ENCODE results near the gene CHFR. TPM values are rescaled to one million over a fixed set of nuclear protein-coding genes. Genes with fewer than 3 reads are reported as not detected.

CHFR gene
- total RNA-seq, 2 donors from 2014 or later = 37.8 to 41.4 TPM

DNA sequence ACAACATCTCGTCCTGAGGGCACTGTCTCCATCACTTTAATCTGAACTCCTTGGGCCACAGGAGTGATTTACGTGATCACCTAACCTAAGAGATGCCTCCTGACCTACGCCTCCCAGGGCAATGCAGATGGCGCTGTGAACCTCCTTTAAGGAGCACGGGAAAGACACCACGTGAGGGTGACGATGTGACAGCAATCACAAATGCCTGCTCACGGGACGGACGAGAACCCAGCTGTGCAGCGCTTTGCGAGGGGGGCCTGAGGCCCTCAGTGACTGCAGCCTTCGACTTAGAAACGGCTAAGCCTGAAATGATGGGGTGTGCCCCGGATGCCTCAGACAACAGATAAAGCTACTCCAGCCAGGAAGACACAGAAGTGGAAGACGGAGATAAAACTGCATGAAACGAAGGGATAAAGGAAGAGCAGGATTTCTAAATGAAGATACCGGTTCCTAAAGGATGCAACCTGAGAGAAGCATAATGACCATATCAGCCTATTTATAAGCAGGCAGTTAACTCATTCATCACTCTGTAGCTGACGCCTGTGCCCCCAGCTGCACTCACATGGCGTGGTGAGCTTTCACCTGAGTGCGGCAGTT lies 44.9 kb downstream of the CHFR start:
- Histone ChIP-seq H3K4me1 (peaks cover 4% of the 10 kb centered on the region), H3K27me3 (no peaks in the 10 kb centered on the region), H3K4me3 (no peak overlapping the region), H3K27ac (no peak overlapping the region), H3K9ac (ENCODE audit: low read depth in 2 of 2, low read length in 2 of 2) (no peak overlapping the region), H3K36me3 (peaks cover 15% of the 10 kb centered on the region), H3K9me3 (no peaks in the 10 kb centered on the region)
- intact Hi-C loops (cut with DNase I) = no loop called here
- DNase-seq = no peak
- TF ChIP-seq, protein P1, sequence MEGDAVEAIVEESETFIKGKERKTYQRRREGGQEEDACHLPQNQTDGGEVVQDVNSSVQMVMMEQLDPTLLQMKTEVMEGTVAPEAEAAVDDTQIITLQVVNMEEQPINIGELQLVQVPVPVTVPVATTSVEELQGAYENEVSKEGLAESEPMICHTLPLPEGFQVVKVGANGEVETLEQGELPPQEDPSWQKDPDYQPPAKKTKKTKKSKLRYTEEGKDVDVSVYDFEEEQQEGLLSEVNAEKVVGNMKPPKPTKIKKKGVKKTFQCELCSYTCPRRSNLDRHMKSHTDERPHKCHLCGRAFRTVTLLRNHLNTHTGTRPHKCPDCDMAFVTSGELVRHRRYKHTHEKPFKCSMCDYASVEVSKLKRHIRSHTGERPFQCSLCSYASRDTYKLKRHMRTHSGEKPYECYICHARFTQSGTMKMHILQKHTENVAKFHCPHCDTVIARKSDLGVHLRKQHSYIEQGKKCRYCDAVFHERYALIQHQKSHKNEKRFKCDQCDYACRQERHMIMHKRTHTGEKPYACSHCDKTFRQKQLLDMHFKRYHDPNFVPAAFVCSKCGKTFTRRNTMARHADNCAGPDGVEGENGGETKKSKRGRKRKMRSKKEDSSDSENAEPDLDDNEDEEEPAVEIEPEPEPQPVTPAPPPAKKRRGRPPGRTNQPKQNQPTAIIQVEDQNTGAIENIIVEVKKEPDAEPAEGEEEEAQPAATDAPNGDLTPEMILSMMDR (IDR thresholded peaks at IDR 0.05) = no peak

DNA sequence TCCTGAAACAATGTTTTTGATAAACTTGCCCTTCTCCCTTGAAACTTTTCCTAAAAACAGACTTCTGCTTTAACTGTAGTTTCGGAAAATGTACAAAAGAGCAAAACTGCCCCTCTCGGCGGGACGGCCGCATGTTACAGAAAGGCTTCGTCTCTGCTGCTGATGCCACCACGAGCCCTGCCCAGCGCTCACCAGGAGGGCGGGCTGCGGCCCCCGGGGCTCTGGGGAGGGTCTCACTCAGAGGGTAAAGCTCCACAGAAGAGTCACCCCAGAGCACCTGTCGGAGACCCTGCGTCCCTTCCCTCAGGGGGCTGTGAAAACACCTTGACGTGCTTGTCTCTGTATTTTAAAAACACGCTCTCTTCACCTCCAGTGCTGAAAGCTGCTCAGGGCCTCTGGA lies 46.3 kb downstream of the CHFR start:
- H3K4me1 ChIP-seq = peaks cover 4% of the 10 kb centered on the region
- TF ChIP-seq, protein P1 (IDR thresholded peaks at IDR 0.05) = no peak
- H3K9ac ChIP-seq (ENCODE audit: low read depth in 2 of 2, low read length in 2 of 2) = no peak overlapping the region
- no peak overlapping the region for H3K27ac ChIP-seq
- H3K4me3 ChIP-seq = no peak overlapping the region
- no peak for DNase-seq
- H3K9me3 ChIP-seq = no peaks in the 10 kb centered on the region
- H3K36me3 ChIP-seq = peaks cover 4% of the 10 kb centered on the region
- intact Hi-C loops (cut with DNase I) = no loop called here
- no peaks in the 10 kb centered on the region for H3K27me3 ChIP-seq

DNA sequence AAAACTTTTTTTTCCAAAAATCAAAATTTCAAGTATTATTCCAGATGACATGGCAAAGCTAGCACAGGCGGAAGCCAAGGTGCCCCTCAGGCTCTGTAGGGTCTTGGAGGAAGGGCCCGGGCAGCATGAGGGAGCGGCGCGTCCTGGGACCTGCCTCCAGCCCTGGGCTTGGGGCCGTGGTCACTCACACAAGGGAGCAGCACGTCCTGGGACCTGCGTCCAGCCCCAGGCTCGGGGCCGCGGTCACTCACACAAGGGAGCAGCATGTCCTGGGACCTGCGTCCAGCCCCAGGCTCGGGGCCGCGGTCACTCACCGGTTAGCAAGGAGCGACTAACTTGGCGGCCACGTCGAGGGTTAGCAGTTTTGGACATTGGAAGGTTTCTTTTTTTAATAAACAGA lies 46.9 kb downstream of the CHFR start:
- Histone ChIP-seq H3K27ac (no peak overlapping the region), H3K36me3 (peaks cover under 1% of the 10 kb centered on the region), H3K27me3 (no peaks in the 10 kb centered on the region), H3K9me3 (no peaks in the 10 kb centered on the region), H3K4me1 (peaks cover 4% of the 10 kb centered on the region), H3K9ac (ENCODE audit: low read depth in 2 of 2, low read length in 2 of 2) (no peak overlapping the region), H3K4me3 (no peak overlapping the region)
- DNase-seq = no peak
- intact Hi-C loops (cut with DNase I) = no loop called here
- TF ChIP-seq, protein P1 (IDR thresholded peaks at IDR 0.05) = no peak

DNA sequence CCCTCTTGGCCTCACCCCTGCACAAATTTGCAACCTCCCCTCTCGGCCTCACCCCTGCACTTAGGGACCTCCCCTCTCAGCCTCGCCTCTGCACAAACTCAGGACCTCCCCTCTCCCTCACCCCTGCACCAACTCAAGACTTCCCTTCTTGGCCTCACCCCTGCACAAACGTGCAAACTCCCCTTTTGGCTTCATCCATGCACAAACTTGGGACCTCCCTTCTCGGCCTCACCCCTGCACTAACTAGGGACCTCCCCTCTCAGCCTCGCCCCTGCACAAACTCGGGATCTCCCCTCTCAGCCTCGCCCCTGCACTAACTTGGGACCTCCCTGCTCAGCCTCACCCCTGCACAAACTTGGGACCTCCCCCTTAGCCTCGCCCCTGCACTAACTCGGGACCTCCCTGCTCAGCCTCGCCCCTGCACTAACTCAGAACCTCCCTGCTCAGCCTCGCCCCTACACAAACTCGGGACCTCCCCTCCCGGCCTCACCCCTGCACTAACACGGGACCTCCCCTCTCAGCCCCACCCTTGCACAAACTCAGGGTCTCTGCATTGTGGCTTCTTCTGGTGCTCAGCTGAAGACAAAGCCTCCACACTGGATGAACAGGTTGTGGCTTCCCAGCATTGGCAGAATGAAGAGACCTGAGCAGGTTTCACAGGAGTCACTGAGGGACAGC lies 47.7 kb downstream of the CHFR start:
- Histone ChIP-seq H3K36me3 (no peaks in the 10 kb centered on the region), H3K4me3 (no peak overlapping the region), H3K27ac (no peak overlapping the region), H3K9me3 (no peaks in the 10 kb centered on the region), H3K9ac (ENCODE audit: low read depth in 2 of 2, low read length in 2 of 2) (no peak overlapping the region), H3K4me1 (peaks cover 4% of the 10 kb centered on the region), H3K27me3 (no peaks in the 10 kb centered on the region)
- TF ChIP-seq, protein P1 (IDR thresholded peaks at IDR 0.05) = no peak
- intact Hi-C loops (cut with DNase I) = no loop called here
- no peak for DNase-seq

DNA sequence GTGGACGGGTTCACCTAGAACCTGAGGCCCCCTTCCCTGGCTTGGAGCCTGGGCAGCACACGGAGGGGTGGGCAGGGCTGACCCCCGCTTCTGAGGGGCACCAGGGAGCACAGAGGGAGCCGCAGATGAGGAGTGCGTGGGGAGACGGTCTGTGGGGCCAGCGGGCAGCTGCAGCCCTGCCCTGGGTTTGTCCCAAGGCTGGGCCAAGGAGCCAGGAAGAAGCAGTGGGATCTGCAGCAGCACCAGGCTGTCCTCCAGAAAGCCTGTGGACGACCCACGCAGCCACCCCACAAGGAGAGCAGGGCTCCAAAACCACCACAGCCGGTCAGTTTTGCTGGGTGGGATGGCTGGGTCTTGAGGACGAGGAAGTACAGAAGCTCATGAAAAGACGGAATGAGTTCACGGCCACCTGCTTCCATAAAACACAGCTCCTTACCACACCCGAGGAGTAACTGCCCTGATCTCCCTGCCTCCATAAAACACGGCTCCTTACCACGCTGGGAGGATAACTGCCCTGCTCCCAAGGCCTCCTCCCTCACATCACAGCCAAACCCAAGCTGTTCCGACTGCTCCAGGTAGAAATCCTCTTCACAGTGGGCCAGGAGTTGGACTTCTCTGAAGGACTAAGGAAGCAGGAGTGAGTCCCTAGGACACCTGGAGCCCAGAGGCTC lies 48.9 kb downstream of the CHFR start:
- Histone ChIP-seq H3K4me3 (no peak overlapping the region), H3K36me3 (no peaks in the 10 kb centered on the region), H3K27ac (peak overlapping the region; percentile 67), H3K4me1 (peaks cover 4% of the 10 kb centered on the region), H3K27me3 (no peaks in the 10 kb centered on the region), H3K9me3 (no peaks in the 10 kb centered on the region), H3K9ac (ENCODE audit: low read depth in 2 of 2, low read length in 2 of 2) (no peak overlapping the region)
- TF ChIP-seq, protein P1 (IDR thresholded peaks at IDR 0.05) = no peak
- DNase-seq = peak; percentile 64
- intact Hi-C loops (cut with DNase I) = no loop called here
